RWPE2 (cell line): ENCODE results near the gene SPX.

Experiments
- ATAC-seq: fragments of 200-7000 bp; cut with Tn5 transposase; 3 replicates; pipeline ENCODE4 v1.9.1; 2021; ENCODE audit warnings: low read depth
- DNase-seq: peaks from one replicate; pipeline ENCODE4 v3.0.0-alpha.2; 2020; ENCODE audit warnings: low spot score
- H3K27ac ChIP-seq: fragments of 450-650 bp; 2 replicates; pipeline ENCODE4 v1.5.1; 2017; ENCODE audit warnings: mild to moderate bottlenecking; ENCODE audit not compliant: poor library complexity, severe bottlenecking
- H3K27me3 ChIP-seq: fragments of 250-450 bp; sonication (Bioruptor Pico); 2 replicates; pipeline ENCODE4 v1.5.1; 2021; ENCODE audit warnings: mild to moderate bottlenecking, moderate library complexity; ENCODE audit not compliant: insufficient read depth, poor library complexity, severe bottlenecking
- H3K36me3 ChIP-seq: fragments of 250-450 bp; sonication (Bioruptor Pico); 2 replicates; pipeline ENCODE4 v1.5.1; 2020; ENCODE audit warnings: low read depth, mild to moderate bottlenecking, moderate library complexity
- H3K4me1 ChIP-seq: fragments of 250-450 bp; sonication (Bioruptor Pico); 2 replicates; pipeline ENCODE4 v1.5.1; 2021; ENCODE audit warnings: mild to moderate bottlenecking, moderate library complexity; ENCODE audit not compliant: insufficient read depth, poor library complexity, severe bottlenecking
- H3K4me3 ChIP-seq: fragments of 250-450 bp; sonication (Bioruptor Pico); 2 replicates; pipeline ENCODE4 v1.5.1; 2021; ENCODE audit warnings: mild to moderate bottlenecking, moderate library complexity; ENCODE audit not compliant: severe bottlenecking
- H3K9me3 ChIP-seq: fragments of 250-450 bp; sonication (Bioruptor Pico); 2 replicates; pipeline ENCODE4 v1.5.1; 2021; ENCODE audit warnings: mild to moderate bottlenecking, moderate library complexity; ENCODE audit not compliant: severe bottlenecking
- CTCF ChIP-seq: fragments of 450-650 bp; IDR thresholded peaks from one replicate; pipeline ENCODE4 v1.5.1; 2017; ENCODE audit warnings: mild to moderate bottlenecking, moderate library complexity; ENCODE audit not compliant: poor library complexity, severe bottlenecking

The SPX gene

GRCh38 chr12:21518451-21518850 is 7.6 kb upstream of the SPX start:
- H3K4me3 ChIP-seq = no peak overlapping the region
- no peaks in the 10 kb centered on the region for H3K9me3 ChIP-seq
- no peaks in the 10 kb centered on the region for H3K27me3 ChIP-seq
- ATAC-seq (no peak), DNase-seq (no peak)
- no peak overlapping the region for H3K27ac ChIP-seq
- H3K4me1 ChIP-seq = no peaks in the 10 kb centered on the region
- no peak for TF ChIP-seq CTCF
- peaks cover 4% of the 10 kb centered on the region; the same call in 1 of the 2 replicates for H3K36me3 ChIP-seq

GRCh38 chr12:21521541-21521940 is 4.6 kb upstream of the SPX start:
- no peaks in the 10 kb centered on the region for H3K9me3 ChIP-seq
- peaks cover 7% of the 10 kb centered on the region for H3K4me1 ChIP-seq
- no peaks in the 10 kb centered on the region for H3K27me3 ChIP-seq
- H3K27ac ChIP-seq = no peak overlapping the region
- DNase-seq = no peak
- peaks cover 4% of the 10 kb centered on the region; the same call in 1 of the 2 replicates for H3K36me3 ChIP-seq
- ATAC-seq = no peak
- TF ChIP-seq CTCF = no peak
- no peak overlapping the region for H3K4me3 ChIP-seq

- ATAC-seq (no peak), DNase-seq (no peak)
- H3K36me3 ChIP-seq = no peaks in the 10 kb centered on the region
- no peak overlapping the region for H3K27ac ChIP-seq
- no peak overlapping the region for H3K4me3 ChIP-seq
- H3K9me3 ChIP-seq = no peaks in the 10 kb centered on the region
- no peak for TF ChIP-seq CTCF
- peaks cover 7% of the 10 kb centered on the region for H3K4me1 ChIP-seq
- H3K27me3 ChIP-seq = no peaks in the 10 kb centered on the region
These were observed 2.9 kb upstream of the SPX start for GRCh38 chr12:21523148-21523547.

- no peaks in the 10 kb centered on the region for H3K9me3 ChIP-seq
- TF ChIP-seq CTCF = no peak
- no peaks in the 10 kb centered on the region for H3K36me3 ChIP-seq
- peaks cover 7% of the 10 kb centered on the region for H3K4me1 ChIP-seq
- no peaks in the 10 kb centered on the region for H3K27me3 ChIP-seq
- ATAC-seq = no peak
- no peak overlapping the region for H3K27ac ChIP-seq
- peak overlapping the region; percentile 39 for H3K4me3 ChIP-seq
- DNase-seq = no peak
These were observed 737 bp downstream of the SPX start for GRCh38 chr12:21526721-21527345.

GRCh38 chr12:21527451-21528180 is 1.5 kb downstream of the SPX start:
- TF ChIP-seq CTCF = no peak
- DNase-seq = peak; percentile 50
- H3K4me3 ChIP-seq = peak overlapping the region; percentile 39
- H3K36me3 ChIP-seq = no peaks in the 10 kb centered on the region
- ATAC-seq = peak; percentile 94
- H3K27ac ChIP-seq = no peak overlapping the region
- no peaks in the 10 kb centered on the region for H3K9me3 ChIP-seq
- H3K4me1 ChIP-seq = peaks cover 7% of the 10 kb centered on the region
- no peaks in the 10 kb centered on the region for H3K27me3 ChIP-seq
